Right lobe of liver (tissue), 6 donors: ENCODE data around the gene SLC39A9. TPM values are rescaled to one million over a fixed set of nuclear protein-coding genes. Genes with fewer than 3 reads are reported as not detected.

ENCODE experiments used
- ATAC-seq, 4 donors: fragments of 200-7000 bp; cut with Tn5 transposase; one replicate each; pipeline ENCODE4 v1.9.1; 2020; ENCODE audit warnings: mild to moderate bottlenecking in 4 of 4, moderate library complexity in 4 of 4
- DNase-seq, 3 donors: peaks; one replicate each; pipeline ENCODE4 v3.0.0-alpha.2; 2020
- H3K27ac ChIP-seq, 3 donors: fragments of 200-600 bp; one replicate each; pipeline ENCODE4 v1.8.0; 2022
- H3K27me3 ChIP-seq, 2 donors: fragments of 200-600 bp; one replicate each; pipeline ENCODE4 v1.8.0; 2022
- H3K36me3 ChIP-seq, 4 donors: fragments of 200-600 bp; sonication (generic) in 1 of 4; one replicate each; pipeline versions ENCODE4 v1.5.1 to v1.8.0; 2017 to 2022; ENCODE audit warnings: control low read depth in 1 of 4
- H3K4me1 ChIP-seq, 4 donors: fragments of 200-600 bp; sonication (generic) in 1 of 4; one replicate each; pipeline versions ENCODE4 v1.5.1 to v1.8.0; 2017 to 2022; ENCODE audit warnings: control low read depth in 1 of 4
- H3K4me3 ChIP-seq, 3 donors: fragments of 200-600 bp; one replicate each; pipeline ENCODE4 v1.8.0; 2022
- H3K9me3 ChIP-seq, 4 donors: fragments of 200-600 bp; sonication (generic) in 1 of 4; one replicate each; pipeline versions ENCODE4 v1.5.1 to v1.8.0; 2017 to 2022; ENCODE audit warnings: control low read depth in 1 of 4
- POLR2A ChIP-seq: fragments of 450-650 bp; IDR thresholded peaks from one replicate; pipeline ENCODE4 v1.6.1; 2017; ENCODE audit warnings: antibody characterized with exemption, mild to moderate bottlenecking
- WGBS: methylation state at CpG from one replicate; pipeline ENCODE4 v1.1.6; 2018; ENCODE audit warnings: low coverage, low lambda C conversion rate; ENCODE audit not compliant: insufficient coverage; ENCODE audit errors: missing lambda C conversion rate; 5-methylcytosine and 5-hydroxymethylcytosine counted together
- intact Hi-C, 2 donors: fragments of 100-400 bp; cut with DNase I; formaldehyde crosslinking; loops; one replicate each; pipeline versions ENCODE4 v1.11.2 to v1.14.1; 2022
- total RNA-seq, 6 experiments: library from RNA; depleted of rRNA in 2 of 6; stranded (reverse); fragments of >200 nt in 2 of 6; fragmentation: NEBNext Ultra II Directional in 3 of 6; extraction: Animal tissue kit (Norgen Biotek cat#: 25700) in 3 of 6; gene quantifications; one replicate each; pipeline versions ENCODE4 v1.1.0 to v1.2.4, GENCODE V29; 2016 to 2023
- TF ChIP-seq, protein P1 (sequence below), 4 donors: fragments of 200-600 bp in 3 of 4; fragments of 450-650 bp in 1 of 4; IDR thresholded peaks; one replicate each; pipeline versions ENCODE4 v1.5.1 to v1.8.0; 2016 to 2022; ENCODE audit warnings: antibody characterized with exemption in 4 of 4, mild to moderate bottlenecking in 2 of 4
- donor health status: DM: no; HTN: yes; CAD: no.
- donor health status: DM: no; HTN: no; CAD: no.
- donor health status: DM: no; HTN: no; CAD: no.
- donor health status: DM: no; HTN: yes; CAD: no.
- donor health status: DM: no; HTN: yes; CAD: no.

Gene SLC39A9
- total RNA-seq, 6 experiments from 2014 or later = 44.7 to 78.2 (median 58.2) TPM

GRCh38 chr14:69355607-69356281 lies 42.7 kb upstream of the SLC39A9 start:
- Histone ChIP-seq H3K4me1 (no peaks in the 10 kb centered on the region), H3K36me3 (no peaks in the 10 kb centered on the region), H3K27me3 (no peaks in the 10 kb centered on the region), H3K27ac (no peak overlapping the region), H3K9me3 (no peaks in the 10 kb centered on the region), H3K4me3 (no peak overlapping the region)
- intact Hi-C loops = no loop called here
- DNase-seq = no peak
- WGBS = 40% methylated on average over 2 of the region's 6 CpGs
- no peak for ATAC-seq
- TF ChIP-seq, protein P1, sequence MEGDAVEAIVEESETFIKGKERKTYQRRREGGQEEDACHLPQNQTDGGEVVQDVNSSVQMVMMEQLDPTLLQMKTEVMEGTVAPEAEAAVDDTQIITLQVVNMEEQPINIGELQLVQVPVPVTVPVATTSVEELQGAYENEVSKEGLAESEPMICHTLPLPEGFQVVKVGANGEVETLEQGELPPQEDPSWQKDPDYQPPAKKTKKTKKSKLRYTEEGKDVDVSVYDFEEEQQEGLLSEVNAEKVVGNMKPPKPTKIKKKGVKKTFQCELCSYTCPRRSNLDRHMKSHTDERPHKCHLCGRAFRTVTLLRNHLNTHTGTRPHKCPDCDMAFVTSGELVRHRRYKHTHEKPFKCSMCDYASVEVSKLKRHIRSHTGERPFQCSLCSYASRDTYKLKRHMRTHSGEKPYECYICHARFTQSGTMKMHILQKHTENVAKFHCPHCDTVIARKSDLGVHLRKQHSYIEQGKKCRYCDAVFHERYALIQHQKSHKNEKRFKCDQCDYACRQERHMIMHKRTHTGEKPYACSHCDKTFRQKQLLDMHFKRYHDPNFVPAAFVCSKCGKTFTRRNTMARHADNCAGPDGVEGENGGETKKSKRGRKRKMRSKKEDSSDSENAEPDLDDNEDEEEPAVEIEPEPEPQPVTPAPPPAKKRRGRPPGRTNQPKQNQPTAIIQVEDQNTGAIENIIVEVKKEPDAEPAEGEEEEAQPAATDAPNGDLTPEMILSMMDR (IDR thresholded peaks at IDR 0.05) = no peak
- no peak for TF ChIP-seq POLR2A

DNA sequence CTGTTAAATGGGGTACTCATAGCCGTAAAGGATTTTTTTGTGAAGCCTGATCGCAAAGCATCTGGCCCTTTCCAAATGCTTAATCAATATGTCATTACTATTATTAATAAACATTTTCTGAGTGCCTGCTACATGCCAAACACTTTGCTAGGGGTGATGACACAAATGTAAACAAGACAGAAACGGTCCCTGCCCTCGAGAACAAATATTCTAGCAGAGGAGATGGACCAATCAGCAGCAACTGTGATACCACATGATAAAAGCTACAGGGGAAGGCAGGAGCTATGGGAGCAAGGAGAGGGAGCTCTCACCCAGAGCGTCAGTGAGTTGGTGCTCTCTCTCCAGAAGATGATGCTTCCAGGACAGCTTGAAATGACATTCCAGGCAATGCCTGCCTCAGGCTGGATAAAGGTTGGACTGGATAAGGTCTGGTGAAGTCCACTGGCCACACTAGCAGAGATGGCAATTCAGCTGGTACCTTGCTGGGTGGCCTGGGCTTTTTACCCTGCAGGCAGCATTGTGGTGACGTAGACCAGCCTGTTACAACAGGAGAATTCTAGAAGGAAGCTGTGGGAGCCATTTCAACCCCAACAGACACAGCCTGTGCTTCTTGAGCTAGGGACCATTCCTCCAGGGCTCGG lies 41.5 kb upstream of the SLC39A9 start:
- Histone ChIP-seq H3K4me3 (no peak overlapping the region), H3K27me3 (no peaks in the 10 kb centered on the region), H3K4me1 (no peaks in the 10 kb centered on the region), H3K36me3 (no peaks in the 10 kb centered on the region), H3K27ac (no peak overlapping the region), H3K9me3 (no peaks in the 10 kb centered on the region)
- WGBS = 43% methylated on average over 5 of the region's 7 CpGs
- no peak for TF ChIP-seq POLR2A
- TF ChIP-seq, protein P1 (IDR thresholded peaks at IDR 0.05) = no peak
- ATAC-seq = peak in 2 of 4 donors; percentile 40 to 52
- intact Hi-C loops = no loop called here
- no peak for DNase-seq

- Histone ChIP-seq H3K27me3 (no peaks in the 10 kb centered on the region), H3K27ac (no peak overlapping the region), H3K9me3 (no peaks in the 10 kb centered on the region), H3K4me1 (no peaks in the 10 kb centered on the region), H3K36me3 (no peaks in the 10 kb centered on the region), H3K4me3 (no peak overlapping the region)
- WGBS = 60% methylated on average over 3 of the region's 7 CpGs
- intact Hi-C loops = no loop called here
- ATAC-seq (no peak), DNase-seq (no peak)
- TF ChIP-seq, protein P1 (IDR thresholded peaks at IDR 0.05) = no peak
- TF ChIP-seq POLR2A = no peak
Observed at GRCh38 chr14:69357544-69358200, 40.8 kb upstream of the SLC39A9 start.

DNA sequence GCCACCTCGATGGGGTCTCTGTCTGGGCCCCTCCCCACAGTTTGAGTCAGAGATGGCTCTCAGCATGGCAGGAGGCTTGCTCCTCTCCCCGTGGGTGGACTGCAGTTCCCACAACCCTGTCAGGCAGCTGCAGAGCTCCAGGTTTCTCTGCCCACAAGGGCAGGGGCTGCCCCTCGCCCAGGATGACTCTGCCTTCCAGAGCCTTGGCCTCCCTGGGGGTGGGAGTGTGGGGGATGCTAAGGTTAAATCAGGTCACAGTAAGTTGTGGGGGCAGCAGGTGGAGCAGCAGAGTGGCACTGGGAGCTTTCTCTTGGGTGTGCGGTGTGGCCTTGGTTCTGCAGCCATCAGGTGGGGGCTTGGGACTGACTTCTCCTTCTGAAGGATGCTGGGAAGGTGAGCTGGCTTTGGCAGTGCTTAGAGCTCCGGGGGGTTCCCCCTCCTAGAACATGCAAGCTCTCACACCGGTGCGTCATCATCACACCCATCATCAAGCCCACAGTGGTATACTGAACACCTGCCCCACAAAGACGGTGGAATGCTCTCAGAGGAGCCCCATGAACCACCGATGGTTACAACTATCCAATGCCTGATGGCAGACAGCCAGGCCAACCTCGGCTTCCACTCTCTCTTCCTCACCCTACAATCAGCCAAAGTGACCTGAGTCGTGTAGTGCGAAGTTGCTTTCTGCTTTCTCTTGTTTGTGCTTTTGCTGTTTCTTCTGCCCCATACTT lies 40.1 kb upstream of the SLC39A9 start:
- DNase-seq (no peak), ATAC-seq (no peak)
- Histone ChIP-seq H3K27me3 (no peaks in the 10 kb centered on the region), H3K27ac (no peak overlapping the region), H3K9me3 (no peaks in the 10 kb centered on the region), H3K4me3 (no peak overlapping the region), H3K4me1 (no peaks in the 10 kb centered on the region), H3K36me3 (no peaks in the 10 kb centered on the region)
- no peak for TF ChIP-seq POLR2A
- 58% methylated on average over 9 of the region's 12 CpGs for WGBS
- intact Hi-C loops = no loop called here
